GM12875 (cell line): ENCODE data around the gene KCNK15.

Experiments
- H3K4me3 ChIP-seq: one replicate; pipeline ENCODE4 v1.5.1; 2011; ENCODE audit warnings: low read depth, low read length, control low read depth
- CTCF ChIP-seq: IDR thresholded peaks from 2 replicates; pipeline ENCODE4 v1.5.1; 2011; ENCODE audit warnings: low read depth, mild to moderate bottlenecking, control low read depth, inconsistent platforms, low read length, moderate library complexity, borderline replicate concordance; ENCODE audit not compliant: insufficient read depth

Gene KCNK15

GRCh38 chr20:44743080-44743701, 2.5 kb upstream of the KCNK15 start:
- no peak for TF ChIP-seq CTCF

GRCh38 chr20:44743916-44744655, 1.6 kb upstream of the KCNK15 start:
- no peak overlapping the region for H3K4me3 ChIP-seq
- no peak for TF ChIP-seq CTCF

More at GRCh38 chr20:44743080-44743701, 2.5 kb upstream of the KCNK15 start:
- no peak overlapping the region for H3K4me3 ChIP-seq

- no peak for TF ChIP-seq CTCF
- no peak overlapping the region for H3K4me3 ChIP-seq
Measured at GRCh38 chr20:44745122-44745597, 505 bp upstream of the KCNK15 start.

GRCh38 chr20:44746367-44747165, 901 bp downstream of the KCNK15 start:
- TF ChIP-seq CTCF = no peak
- H3K4me3 ChIP-seq = no peak overlapping the region

- peak; percentile 67 for TF ChIP-seq CTCF
- no peak overlapping the region for H3K4me3 ChIP-seq
Measured at GRCh38 chr20:44747166-44748004, 1.7 kb downstream of the KCNK15 start.

GRCh38 chr20:44748005-44748370, 2.3 kb downstream of the KCNK15 start:
- no peak for TF ChIP-seq CTCF
- H3K4me3 ChIP-seq = no peak overlapping the region
